Muscle layer of duodenum (tissue), 2 donors: Measurements from ENCODE around the gene FOLR1.
"Not testable (repeated sequence)": the region's sequence is repeated elsewhere in the genome, so short reads cannot be mapped to it uniquely, and the experiment has no call there.

ENCODE experiments used
- H3K27ac ChIP-seq: one replicate; pipeline ENCODE4 v1.7.0; 2013; ENCODE audit warnings: mild to moderate bottlenecking, low read length
- H3K27me3 ChIP-seq: one replicate; pipeline ENCODE4 v1.7.0; 2013; ENCODE audit warnings: low read depth, mild to moderate bottlenecking, control low read depth, low read length
- H3K36me3 ChIP-seq, 2 donors: one replicate each; pipeline ENCODE4 v1.7.0; 2013; ENCODE audit warnings: low read length in 2 of 2, control low read depth in 1 of 2, mild to moderate bottlenecking in 1 of 2; ENCODE audit not compliant: insufficient read depth in 2 of 2, control insufficient read depth in 1 of 2
- H3K4me1 ChIP-seq, 2 donors: one replicate each; pipeline ENCODE4 v1.7.0; 2013; ENCODE audit warnings: low read length in 2 of 2, mild to moderate bottlenecking in 2 of 2, control low read depth in 1 of 2, moderate library complexity in 1 of 2; ENCODE audit not compliant: insufficient read depth in 2 of 2, control insufficient read depth in 1 of 2
- H3K4me3 ChIP-seq, 2 donors: one replicate each; pipeline ENCODE4 v1.7.0; 2013; ENCODE audit warnings: low read length in 2 of 2, low read depth in 1 of 2, mild to moderate bottlenecking in 1 of 2
- H3K9me3 ChIP-seq, 2 donors: one replicate each; pipeline ENCODE4 v1.7.0; 2013; ENCODE audit warnings: low read length in 2 of 2, control low read depth in 1 of 2, mild to moderate bottlenecking in 1 of 2; ENCODE audit not compliant: control insufficient read depth in 1 of 2
- donor health status: healthy.

Gene FOLR1

DNA sequence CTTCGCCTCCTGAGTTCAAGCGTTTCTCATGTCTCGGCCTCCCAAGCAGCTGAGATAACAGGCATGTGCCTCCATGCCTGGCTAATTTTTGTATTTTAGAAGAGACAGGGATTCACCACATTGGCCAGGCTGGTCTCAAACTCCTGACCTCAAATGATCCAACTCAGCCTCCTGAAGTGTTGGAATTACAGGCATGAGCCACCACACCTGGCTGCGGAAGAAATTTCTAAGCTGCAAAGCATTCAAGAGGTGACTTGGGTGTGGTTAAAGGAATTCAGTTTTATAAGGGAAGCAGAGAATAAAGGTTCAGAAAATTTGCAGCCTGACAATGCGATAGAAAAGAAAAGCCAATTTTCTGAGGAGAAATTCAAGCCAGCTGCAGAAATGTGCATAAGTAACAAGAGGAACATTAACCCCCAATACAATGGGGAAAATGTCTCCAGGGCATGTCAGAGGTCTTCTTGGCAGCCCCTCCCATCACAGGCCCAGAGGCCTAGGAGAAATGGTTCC is 22.8 kb upstream of the FOLR1 start:
- not testable (repeated sequence) for H3K27ac ChIP-seq, H3K4me1 ChIP-seq, H3K9me3 ChIP-seq, H3K4me3 ChIP-seq, H3K36me3 ChIP-seq, H3K27me3 ChIP-seq

DNA sequence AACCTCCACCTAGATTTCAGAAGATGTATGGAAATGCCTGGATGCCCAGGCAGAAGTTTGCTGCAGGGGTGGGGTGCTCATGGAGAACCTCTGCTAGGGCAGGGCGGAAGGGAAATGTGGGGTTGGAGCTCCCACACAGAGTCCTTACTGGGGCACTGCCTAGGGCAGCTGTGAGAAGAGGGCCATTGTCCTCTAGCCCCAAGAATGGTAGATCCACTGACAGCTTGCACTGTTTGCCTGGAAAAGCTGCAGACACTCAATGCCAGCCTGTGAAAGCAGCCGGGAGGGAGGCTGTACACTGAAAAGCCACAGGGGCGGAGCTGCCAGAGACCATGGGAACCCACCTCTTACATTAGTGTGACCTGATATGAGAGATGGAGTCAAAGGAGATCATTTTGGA is 22.2 kb upstream of the FOLR1 start:
- H3K36me3 ChIP-seq, H3K4me3 ChIP-seq, H3K27ac ChIP-seq, H3K9me3 ChIP-seq, H3K4me1 ChIP-seq, H3K27me3 ChIP-seq: not testable (repeated sequence)

DNA sequence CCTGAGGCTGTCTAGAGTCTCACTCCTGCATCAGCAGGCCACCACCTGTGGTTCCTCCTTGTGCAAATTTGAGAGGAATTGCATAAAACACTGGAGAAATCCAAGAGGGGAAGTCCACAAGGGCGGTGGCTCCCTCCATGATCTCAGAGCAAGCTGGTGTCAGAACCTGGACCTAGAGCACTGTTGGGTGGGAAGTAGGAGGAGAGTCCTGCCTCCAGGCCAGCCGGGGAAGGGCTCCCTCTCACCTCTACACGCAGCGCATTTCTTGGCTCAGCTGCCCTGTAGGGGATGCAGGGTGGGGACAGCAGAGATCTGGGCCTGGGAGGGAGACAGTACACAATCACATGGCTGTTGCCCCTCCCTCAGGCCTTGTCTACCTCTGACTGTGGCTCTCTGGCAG is 19.9 kb upstream of the FOLR1 start:
- not testable (repeated sequence) for H3K9me3 ChIP-seq, H3K27ac ChIP-seq, H3K36me3 ChIP-seq, H3K4me1 ChIP-seq, H3K4me3 ChIP-seq, H3K27me3 ChIP-seq

DNA sequence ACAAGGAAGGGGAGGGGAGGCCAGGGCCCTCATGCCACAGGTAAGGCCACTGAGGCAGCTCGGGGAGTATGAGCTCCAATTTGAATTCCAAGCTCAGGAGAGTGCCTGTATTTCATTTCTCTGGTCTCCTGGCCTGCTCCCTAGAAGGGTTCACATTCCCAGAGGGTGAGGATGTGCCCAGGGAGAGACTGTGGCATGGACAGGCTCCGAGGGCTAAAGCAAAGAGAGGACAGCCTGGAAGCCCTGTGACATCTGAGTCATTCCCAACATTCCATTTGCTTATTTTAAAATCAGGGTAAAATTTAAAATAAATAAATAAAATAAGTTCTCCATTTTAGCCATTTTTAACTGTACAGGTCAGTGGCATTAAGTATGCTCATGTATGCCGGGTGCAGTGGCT is 18.6 kb upstream of the FOLR1 start:
- Histone ChIP-seq H3K36me3 (no peaks in the 10 kb centered on the region), H3K9me3 (no peaks in the 10 kb centered on the region), H3K27ac (no peak overlapping the region), H3K4me3 (no peak overlapping the region), H3K27me3 (no peaks in the 10 kb centered on the region), H3K4me1 (no peaks in the 10 kb centered on the region)

DNA sequence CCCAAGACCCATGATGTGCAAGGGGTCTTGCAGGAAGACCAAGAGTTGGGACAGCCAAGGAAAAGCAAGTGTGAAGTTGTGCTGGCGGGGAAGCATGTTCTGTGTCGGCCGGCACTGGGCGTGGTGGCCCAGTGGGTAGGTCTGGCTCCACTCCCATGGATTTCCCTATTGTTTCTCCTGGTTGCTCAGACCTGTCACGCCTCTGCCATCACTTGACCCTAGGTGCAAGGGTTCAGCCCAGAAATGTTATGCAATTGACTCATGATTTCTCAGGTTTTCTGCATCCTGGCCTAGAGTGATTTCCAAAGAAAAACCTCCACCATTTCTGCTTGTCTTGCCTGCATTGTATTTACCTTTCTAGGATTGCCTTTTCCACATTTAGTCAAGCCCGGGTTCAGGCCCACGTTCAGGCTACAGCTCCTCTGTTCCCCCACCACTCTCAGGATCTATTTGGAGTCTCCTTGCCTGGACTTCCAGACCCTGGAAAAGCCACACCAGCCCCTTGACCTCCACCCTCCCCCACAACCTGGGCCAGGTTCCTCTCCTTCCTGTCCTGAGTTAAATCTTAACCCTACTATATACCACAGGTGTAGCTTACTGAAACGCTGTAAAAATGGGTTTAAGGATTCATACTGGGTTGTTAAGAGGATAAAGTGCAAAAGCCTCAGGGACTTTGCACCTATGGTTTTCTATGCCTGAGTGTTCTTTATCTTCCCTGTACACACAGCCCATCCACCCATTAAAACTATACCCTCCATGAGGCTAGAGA is 17.5 kb upstream of the FOLR1 start:
- Histone ChIP-seq H3K4me1 (no peaks in the 10 kb centered on the region), H3K9me3 (no peaks in the 10 kb centered on the region), H3K27me3 (no peaks in the 10 kb centered on the region), H3K27ac (no peak overlapping the region), H3K4me3 (no peak overlapping the region), H3K36me3 (no peaks in the 10 kb centered on the region)

DNA sequence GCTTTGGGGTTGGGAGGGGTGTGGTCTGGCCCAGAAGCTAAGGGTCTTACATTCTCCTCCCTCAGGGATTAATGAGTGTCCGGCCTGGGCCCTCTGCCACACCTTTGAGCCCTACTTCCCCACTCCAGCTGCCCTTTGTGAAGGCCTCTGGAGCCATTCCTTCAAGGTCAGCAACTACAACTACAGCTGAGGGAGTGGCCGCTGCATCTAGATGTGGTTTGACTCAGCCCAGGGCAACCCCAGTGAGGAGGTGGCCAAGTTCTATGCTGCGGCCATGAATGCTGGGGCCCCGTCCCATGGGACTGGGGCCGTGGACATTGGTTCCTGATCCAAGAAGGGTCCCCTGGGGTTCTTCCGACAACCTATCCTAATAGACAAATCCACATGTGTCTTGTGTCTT is 14.3 kb upstream of the FOLR1 start:
- H3K4me1 ChIP-seq: no peaks in the 10 kb centered on the region
- no peak overlapping the region for H3K27ac ChIP-seq
- no peaks in the 10 kb centered on the region for H3K27me3 ChIP-seq
- H3K4me3 ChIP-seq: no peak overlapping the region
- no peaks in the 10 kb centered on the region for H3K36me3 ChIP-seq
- H3K9me3 ChIP-seq: no peaks in the 10 kb centered on the region

DNA sequence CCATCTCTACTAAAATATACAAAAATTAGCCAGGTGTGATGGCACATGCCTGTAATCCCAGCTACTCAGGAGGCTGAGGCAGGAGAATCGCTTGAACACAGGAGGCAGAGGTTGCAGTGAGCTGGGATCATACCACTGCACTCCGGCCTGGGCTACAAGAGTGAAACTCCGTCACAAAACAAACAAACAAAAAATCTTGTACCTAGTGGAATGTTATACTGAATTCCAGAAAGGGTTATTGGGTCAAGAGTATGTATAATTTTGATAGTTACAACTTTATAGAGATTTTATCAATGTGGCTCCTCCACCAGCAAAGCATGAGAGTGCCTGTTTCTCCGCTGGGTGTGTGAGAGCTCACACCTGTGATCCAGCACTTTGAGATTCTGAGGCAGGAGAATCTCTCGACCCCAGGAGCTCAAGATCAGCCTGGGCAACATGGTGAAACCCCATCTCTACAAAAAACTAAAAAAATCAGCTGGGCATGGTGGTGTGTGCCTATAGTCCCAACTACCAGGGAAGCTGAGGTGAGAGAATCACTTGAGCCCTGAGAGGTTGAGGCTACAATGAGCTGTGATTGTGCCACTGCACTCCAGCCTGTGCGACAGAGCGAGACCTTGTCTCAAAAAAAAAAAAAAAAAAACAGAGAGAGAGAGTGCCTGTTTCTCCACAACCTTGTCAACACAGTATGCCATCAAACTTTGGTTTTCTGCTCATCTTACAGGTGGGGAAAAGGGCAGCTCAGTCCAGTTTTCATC is 12.7 kb upstream of the FOLR1 start:
- no peak overlapping the region for H3K27ac ChIP-seq
- H3K36me3 ChIP-seq: no peaks in the 10 kb centered on the region
- no peak overlapping the region for H3K4me3 ChIP-seq
- no peaks in the 10 kb centered on the region for H3K27me3 ChIP-seq
- H3K9me3 ChIP-seq: no peaks in the 10 kb centered on the region
- no peaks in the 10 kb centered on the region for H3K4me1 ChIP-seq

DNA sequence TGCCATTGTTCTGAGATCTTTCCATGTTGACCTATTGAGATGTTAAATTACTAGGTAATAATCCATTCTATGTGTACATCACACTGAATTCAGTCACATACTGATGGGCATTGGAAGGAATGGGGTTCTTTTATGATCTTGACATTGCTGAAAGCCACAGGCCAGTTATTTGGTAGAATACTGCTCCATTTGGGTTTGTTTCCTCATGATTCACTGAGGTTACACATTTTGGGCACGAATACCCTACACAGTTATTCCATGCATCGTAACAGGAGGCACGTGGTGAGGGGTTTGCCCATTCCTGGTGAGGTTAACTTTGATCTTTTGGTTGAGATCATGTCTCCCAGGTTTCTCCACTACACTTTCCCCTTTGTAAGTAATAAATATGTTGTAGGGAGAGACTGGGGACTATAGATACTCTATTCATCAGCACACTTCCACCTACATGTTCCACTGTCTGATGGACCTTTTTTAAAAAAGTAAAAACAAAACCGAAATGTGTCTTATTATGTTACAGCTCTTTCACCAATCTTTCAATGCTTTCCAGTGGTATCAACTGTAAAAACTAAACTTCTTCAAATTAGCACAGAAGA is 12.0 kb upstream of the FOLR1 start:
- Histone ChIP-seq H3K36me3 (no peaks in the 10 kb centered on the region), H3K4me3 (no peak overlapping the region), H3K4me1 (no peaks in the 10 kb centered on the region), H3K27me3 (no peaks in the 10 kb centered on the region), H3K9me3 (no peaks in the 10 kb centered on the region), H3K27ac (no peak overlapping the region)

DNA sequence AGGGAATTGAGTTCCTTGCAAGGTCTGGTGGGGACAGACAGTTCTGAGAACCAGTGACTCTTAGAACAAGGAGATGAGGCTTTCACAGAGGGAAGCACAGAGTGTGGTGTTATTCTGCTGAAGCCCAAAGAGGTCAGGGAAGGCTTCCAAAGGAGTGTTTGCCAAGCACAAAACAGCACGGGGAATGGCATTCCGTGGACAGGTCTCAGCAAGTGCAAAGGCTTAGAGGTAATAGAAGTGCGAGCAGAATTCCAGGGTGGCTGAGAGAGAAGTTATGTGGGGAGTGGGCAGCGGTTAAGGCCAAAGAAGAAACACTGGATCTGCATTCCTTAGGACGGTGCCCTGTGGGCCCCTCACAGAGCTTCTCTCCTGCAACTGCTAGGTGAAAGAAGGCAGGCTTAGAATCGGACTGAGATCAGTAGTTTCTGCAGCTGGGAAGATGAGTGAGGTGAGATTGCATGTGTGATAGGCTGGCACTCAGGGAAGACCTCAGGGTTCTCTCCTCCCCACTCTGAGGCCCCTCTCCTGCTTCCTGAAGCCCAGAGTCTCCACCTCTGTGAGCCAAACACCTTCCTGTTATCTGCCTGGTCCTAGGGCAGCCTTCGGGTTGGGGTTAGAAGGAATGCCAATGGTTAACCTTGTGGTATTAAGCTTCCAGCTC is 10.9 kb upstream of the FOLR1 start:
- not testable (repeated sequence) for H3K9me3 ChIP-seq, H3K4me1 ChIP-seq, H3K36me3 ChIP-seq, H3K27me3 ChIP-seq, H3K4me3 ChIP-seq, H3K27ac ChIP-seq

DNA sequence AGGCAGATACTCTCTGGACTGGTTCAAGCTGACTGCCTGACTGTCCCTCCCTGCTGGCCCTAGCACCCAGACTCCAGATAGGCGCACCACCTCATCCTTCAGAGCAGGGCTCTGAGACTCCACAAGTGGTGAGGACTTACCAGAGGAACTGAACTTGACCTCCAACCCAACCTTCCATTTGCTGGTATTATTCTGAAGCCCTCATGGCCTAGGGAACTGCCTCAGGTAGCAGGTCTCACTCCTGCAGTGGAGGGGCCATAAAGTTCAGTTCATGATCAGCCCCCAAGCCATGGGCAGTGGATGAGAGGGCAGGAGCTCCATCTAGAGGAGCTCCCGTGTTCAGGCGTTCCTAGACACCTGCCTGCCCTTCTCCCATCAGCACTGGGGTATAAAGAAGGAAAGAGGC is 10.4 kb upstream of the FOLR1 start:
- H3K27ac ChIP-seq, H3K9me3 ChIP-seq, H3K36me3 ChIP-seq, H3K27me3 ChIP-seq, H3K4me1 ChIP-seq, H3K4me3 ChIP-seq: not testable (repeated sequence)

DNA sequence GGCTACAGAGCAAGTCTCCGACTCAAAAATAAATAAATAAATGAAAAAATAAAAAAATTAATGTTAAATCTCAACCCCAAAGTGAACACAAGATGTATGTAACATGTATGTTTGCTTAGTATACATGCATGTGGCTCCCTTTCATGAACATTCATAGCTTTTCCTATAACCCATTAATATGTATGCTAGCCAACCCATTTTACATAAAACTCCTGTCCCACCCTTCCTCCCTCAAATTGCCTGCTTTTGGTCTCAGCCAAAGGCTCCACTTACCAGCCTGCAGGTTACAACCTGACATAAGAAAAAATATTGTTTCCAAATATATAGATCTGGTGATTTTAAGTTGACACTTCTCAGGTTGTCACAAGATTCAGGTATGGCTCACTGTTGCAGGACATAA is 3.7 kb upstream of the FOLR1 start:
- H3K9me3 ChIP-seq: no peaks in the 10 kb centered on the region
- peaks cover 0 to 9% of the 10 kb centered on the region in 2 donors for H3K4me1 ChIP-seq
- H3K27ac ChIP-seq: no peak overlapping the region
- no peaks in the 10 kb centered on the region for H3K27me3 ChIP-seq
- no peak overlapping the region for H3K4me3 ChIP-seq
- no peaks in the 10 kb centered on the region for H3K36me3 ChIP-seq
